DMS153 (cell line): ENCODE results near the gene STX1A.

Experiments used
- DNase-seq: peaks from one replicate; lab custom pipeline; 2025; lab: John Stamatoyannopoulos, UW

The STX1A gene

GRCh38 chr7:73707045-73707631, 12.3 kb downstream of the STX1A start:
- DNase-seq = peak; percentile 92

GRCh38 chr7:73706126-73707044, 13.1 kb downstream of the STX1A start:
- no peak for DNase-seq

GRCh38 chr7:73705551-73705920, 13.9 kb downstream of the STX1A start:
- DNase-seq = no peak

- no peak for DNase-seq
These were observed 14.6 kb downstream of the STX1A start for GRCh38 chr7:73704640-73705550.

GRCh38 chr7:73703757-73704639, 15.5 kb downstream of the STX1A start:
- no peak for DNase-seq

GRCh38 chr7:73703225-73703624, 16.2 kb downstream of the STX1A start:
- no peak for DNase-seq

- no peak for DNase-seq
These were observed 16.8 kb downstream of the STX1A start for GRCh38 chr7:73702665-73703064.

GRCh38 chr7:73702226-73702625, 17.2 kb downstream of the STX1A start:
- no peak for DNase-seq

GRCh38 chr7:73701357-73701995, 18.0 kb downstream of the STX1A start:
- no peak for DNase-seq

- DNase-seq = no peak
These were observed 18.8 kb downstream of the STX1A start for GRCh38 chr7:73700581-73701134.

- no peak for DNase-seq
These were observed 19.4 kb downstream of the STX1A start for GRCh38 chr7:73700069-73700423.

- no peak for DNase-seq
These were observed 19.9 kb downstream of the STX1A start for GRCh38 chr7:73699370-73700068.

GRCh38 chr7:73698410-73698809, 21.1 kb downstream of the STX1A start:
- DNase-seq = no peak

- DNase-seq = no peak
These were observed 23.1 kb downstream of the STX1A start for GRCh38 chr7:73696372-73696771.

GRCh38 chr7:73690646-73691045, 28.8 kb downstream of the STX1A start:
- no peak for DNase-seq

- DNase-seq = no peak
These were observed 31.2 kb downstream of the STX1A start for GRCh38 chr7:73688288-73688687.

GRCh38 chr7:73685311-73685710, 34.2 kb downstream of the STX1A start:
- no peak for DNase-seq

- DNase-seq = no peak
These were observed 35.4 kb downstream of the STX1A start for GRCh38 chr7:73683788-73684693.
